WI38 (cell line): ENCODE results near the gene PLEKHH2.

Source experiments
- H3K4me3 ChIP-seq: 2 replicates; pipeline ENCODE4 v1.5.1; 2011; ENCODE audit warnings: low read depth, mild to moderate bottlenecking, control low read depth, low read length
- TF ChIP-seq, protein P1 (sequence below): IDR thresholded peaks from 2 replicates; pipeline ENCODE4 v1.5.1; 2012; ENCODE audit warnings: low read depth, mild to moderate bottlenecking, control low read depth, low read length

The PLEKHH2 gene

DNA sequence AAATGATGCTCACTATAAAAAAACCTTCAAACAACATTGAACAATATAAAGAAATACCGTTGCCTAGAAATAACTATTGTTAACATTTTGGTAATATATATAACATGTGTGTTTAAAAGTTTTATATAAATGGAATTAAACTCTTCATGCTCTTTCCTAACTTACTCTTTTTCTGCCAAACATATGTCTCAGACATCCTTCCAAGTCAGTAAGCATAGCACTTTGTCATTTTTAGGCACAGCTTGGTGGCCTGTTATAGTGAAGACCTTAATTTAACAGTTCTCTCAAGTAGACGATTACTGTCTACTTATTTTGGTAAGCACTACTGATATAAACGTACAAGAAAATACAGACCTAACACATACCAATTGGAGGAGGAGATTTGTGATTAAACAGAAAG, 177.7 kb downstream of the PLEKHH2 start:
- TF ChIP-seq, protein P1, sequence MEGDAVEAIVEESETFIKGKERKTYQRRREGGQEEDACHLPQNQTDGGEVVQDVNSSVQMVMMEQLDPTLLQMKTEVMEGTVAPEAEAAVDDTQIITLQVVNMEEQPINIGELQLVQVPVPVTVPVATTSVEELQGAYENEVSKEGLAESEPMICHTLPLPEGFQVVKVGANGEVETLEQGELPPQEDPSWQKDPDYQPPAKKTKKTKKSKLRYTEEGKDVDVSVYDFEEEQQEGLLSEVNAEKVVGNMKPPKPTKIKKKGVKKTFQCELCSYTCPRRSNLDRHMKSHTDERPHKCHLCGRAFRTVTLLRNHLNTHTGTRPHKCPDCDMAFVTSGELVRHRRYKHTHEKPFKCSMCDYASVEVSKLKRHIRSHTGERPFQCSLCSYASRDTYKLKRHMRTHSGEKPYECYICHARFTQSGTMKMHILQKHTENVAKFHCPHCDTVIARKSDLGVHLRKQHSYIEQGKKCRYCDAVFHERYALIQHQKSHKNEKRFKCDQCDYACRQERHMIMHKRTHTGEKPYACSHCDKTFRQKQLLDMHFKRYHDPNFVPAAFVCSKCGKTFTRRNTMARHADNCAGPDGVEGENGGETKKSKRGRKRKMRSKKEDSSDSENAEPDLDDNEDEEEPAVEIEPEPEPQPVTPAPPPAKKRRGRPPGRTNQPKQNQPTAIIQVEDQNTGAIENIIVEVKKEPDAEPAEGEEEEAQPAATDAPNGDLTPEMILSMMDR: no peak
- no peak overlapping the region for H3K4me3 ChIP-seq
